GM20431 (cell line): Measurements from ENCODE around the gene PKIG.

Experiments used
- in situ Hi-C: fragments of 300-500 bp; cut with MseI, MboI; formaldehyde crosslinking; loops from one replicate; pipeline ENCODE4 v1.15.0; 2020; ENCODE audit warnings: low sequenced_read_pairs; ENCODE audit not compliant: unreplicated experiment

PKIG gene

GRCh38 chr20:44614525-44614924, 32.1 kb downstream of the PKIG start:
- in situ Hi-C loops: loop anchor here (25.0 kb wide), 1 partner anchor 227 kb away; no protein-coding TSS in a partner anchor

GRCh38 chr20:44615169-44615791, 32.9 kb downstream of the PKIG start:
- in situ Hi-C loops: loop anchor here (25.0 kb wide), 1 partner anchor 228 kb away; no protein-coding TSS in a partner anchor

GRCh38 chr20:44615876-44616603, 33.7 kb downstream of the PKIG start:
- in situ Hi-C loops: loop anchor here (25.0 kb wide), 1 partner anchor 229 kb away; no protein-coding TSS in a partner anchor

GRCh38 chr20:44616604-44616964, 34.2 kb downstream of the PKIG start:
- in situ Hi-C loops: loop anchor here (25.0 kb wide), 1 partner anchor 229 kb away; no protein-coding TSS in a partner anchor

- in situ Hi-C loops: loop anchor here (25.0 kb wide), 1 partner anchor 231 kb away; no protein-coding TSS in a partner anchor
These were observed 35.9 kb downstream of the PKIG start for GRCh38 chr20:44618318-44618731.

- in situ Hi-C loops: loop anchor here (25.0 kb wide), 1 partner anchor 232 kb away; no protein-coding TSS in a partner anchor
These were observed 36.9 kb downstream of the PKIG start for GRCh38 chr20:44619294-44619693.

- in situ Hi-C loops: loop anchor here (25.0 kb wide), 1 partner anchor 233 kb away; no protein-coding TSS in a partner anchor
These were observed 37.7 kb downstream of the PKIG start for GRCh38 chr20:44620030-44620429.

GRCh38 chr20:44621325-44621724, 38.9 kb downstream of the PKIG start:
- in situ Hi-C loops: loop anchor here (25.0 kb wide), 1 partner anchor 234 kb away; no protein-coding TSS in a partner anchor

GRCh38 chr20:44621939-44622338, 39.6 kb downstream of the PKIG start:
- in situ Hi-C loops: loop anchor here (25.0 kb wide), 1 partner anchor 235 kb away; no protein-coding TSS in a partner anchor

GRCh38 chr20:44622501-44623270, 40.3 kb downstream of the PKIG start:
- in situ Hi-C loops: loop anchor here (25.0 kb wide), 1 partner anchor 235 kb away; no protein-coding TSS in a partner anchor

- in situ Hi-C loops: loop anchor here (25.0 kb wide), 1 partner anchor 237 kb away; no protein-coding TSS in a partner anchor
These were observed 41.8 kb downstream of the PKIG start for GRCh38 chr20:44624152-44624551.

GRCh38 chr20:44624743-44625271, 42.4 kb downstream of the PKIG start:
- in situ Hi-C loops: loop anchor here (25.0 kb wide), 1 partner anchor 238 kb away; no protein-coding TSS in a partner anchor

- in situ Hi-C loops: no loop called here
These were observed 43.0 kb downstream of the PKIG start for GRCh38 chr20:44625361-44625760.

GRCh38 chr20:44626278-44626677, 43.9 kb downstream of the PKIG start:
- in situ Hi-C loops: no loop called here

GRCh38 chr20:44627364-44628010, 45.1 kb downstream of the PKIG start:
- in situ Hi-C loops: no loop called here

- in situ Hi-C loops: no loop called here
These were observed 46.6 kb downstream of the PKIG start for GRCh38 chr20:44629017-44629385.

- in situ Hi-C loops: no loop called here
These were observed 47.2 kb downstream of the PKIG start for GRCh38 chr20:44629542-44629941.

GRCh38 chr20:44630297-44630696, 47.9 kb downstream of the PKIG start:
- in situ Hi-C loops: no loop called here

- in situ Hi-C loops: no loop called here
These were observed 49.8 kb downstream of the PKIG start for GRCh38 chr20:44632103-44632752.
